Left lung (tissue), 10 donors: ENCODE measurements around the gene CDH22. TPM values are rescaled to one million over a fixed set of nuclear protein-coding genes. Genes with fewer than 3 reads are reported as not detected.

Experiments
- ATAC-seq: fragments of 200-7000 bp; cut with Tn5 transposase; one replicate; pipeline ENCODE4 v1.9.1; 2020; ENCODE audit warnings: moderate library complexity
- DNase-seq, 4 donors: peaks; one replicate each; pipeline ENCODE4 v3.0.0-alpha.2; 2013 to 2020
- H3K27ac ChIP-seq, 2 donors: fragments of 200-600 bp; sonication (generic) in 1 of 2; one replicate each; pipeline versions ENCODE4 v1.5.0 to v1.8.0; 2020 to 2021
- H3K27me3 ChIP-seq, 2 donors: fragments of 200-600 bp; sonication (generic) in 1 of 2; one replicate each; pipeline versions ENCODE4 v1.5.0 to v1.8.0; 2020 to 2021
- H3K36me3 ChIP-seq, 2 donors: fragments of 200-600 bp; sonication (generic) in 1 of 2; one replicate each; pipeline versions ENCODE4 v1.5.0 to v1.8.0; 2020 to 2021
- H3K4me1 ChIP-seq, 2 donors: fragments of 200-600 bp; one replicate each; pipeline ENCODE4 v1.8.0; 2021
- H3K4me3 ChIP-seq, 2 donors: fragments of 200-600 bp; sonication (generic) in 1 of 2; one replicate each; pipeline versions ENCODE4 v1.5.0 to v1.8.0; 2020 to 2021; ENCODE audit warnings: mild to moderate bottlenecking in 1 of 2
- H3K9me3 ChIP-seq, 2 donors: fragments of 200-600 bp; sonication (generic) in 1 of 2; one replicate each; pipeline versions ENCODE4 v1.5.0 to v1.8.0; 2020 to 2021
- intact Hi-C, 2 donors: fragments of 100-400 bp; cut with DNase I; formaldehyde crosslinking; loops; one replicate each; pipeline versions ENCODE4 v1.11.2 to v1.14.2; 2022
- polyA plus RNA-seq, 6 donors: library from polyadenylated mRNA; unstranded; fragments of 120-200 nt; gene quantifications; one replicate each; pipeline ENCODE4 v1.2.1, GENCODE V29; 2013; ENCODE audit not compliant: insufficient read length in 6 of 6
- total RNA-seq, 2 donors: library from RNA; stranded (reverse); fragmentation: NEBNext Ultra II Directional; extraction: Animal tissue kit (Norgen Biotek cat#: 25700); gene quantifications; one replicate each; pipeline ENCODE4 v1.2.1, GENCODE V29; 2021
- TF ChIP-seq, protein P1 (sequence below), 2 donors: fragments of 200-600 bp; sonication (generic) in 1 of 2; IDR thresholded peaks; one replicate each; pipeline versions ENCODE4 v1.5.0 to v1.8.0; 2021; ENCODE audit warnings: antibody characterized with exemption in 2 of 2
- donor health status: DM: no; HTN: yes; CAD: no.
- donor health status: DM: no; HTN: no; CAD: no.

CDH22 gene
- total and polyA plus RNA-seq, 8 donors = 0.06 to 0.26 (median 0.08) TPM; not detected in 2

DNA sequence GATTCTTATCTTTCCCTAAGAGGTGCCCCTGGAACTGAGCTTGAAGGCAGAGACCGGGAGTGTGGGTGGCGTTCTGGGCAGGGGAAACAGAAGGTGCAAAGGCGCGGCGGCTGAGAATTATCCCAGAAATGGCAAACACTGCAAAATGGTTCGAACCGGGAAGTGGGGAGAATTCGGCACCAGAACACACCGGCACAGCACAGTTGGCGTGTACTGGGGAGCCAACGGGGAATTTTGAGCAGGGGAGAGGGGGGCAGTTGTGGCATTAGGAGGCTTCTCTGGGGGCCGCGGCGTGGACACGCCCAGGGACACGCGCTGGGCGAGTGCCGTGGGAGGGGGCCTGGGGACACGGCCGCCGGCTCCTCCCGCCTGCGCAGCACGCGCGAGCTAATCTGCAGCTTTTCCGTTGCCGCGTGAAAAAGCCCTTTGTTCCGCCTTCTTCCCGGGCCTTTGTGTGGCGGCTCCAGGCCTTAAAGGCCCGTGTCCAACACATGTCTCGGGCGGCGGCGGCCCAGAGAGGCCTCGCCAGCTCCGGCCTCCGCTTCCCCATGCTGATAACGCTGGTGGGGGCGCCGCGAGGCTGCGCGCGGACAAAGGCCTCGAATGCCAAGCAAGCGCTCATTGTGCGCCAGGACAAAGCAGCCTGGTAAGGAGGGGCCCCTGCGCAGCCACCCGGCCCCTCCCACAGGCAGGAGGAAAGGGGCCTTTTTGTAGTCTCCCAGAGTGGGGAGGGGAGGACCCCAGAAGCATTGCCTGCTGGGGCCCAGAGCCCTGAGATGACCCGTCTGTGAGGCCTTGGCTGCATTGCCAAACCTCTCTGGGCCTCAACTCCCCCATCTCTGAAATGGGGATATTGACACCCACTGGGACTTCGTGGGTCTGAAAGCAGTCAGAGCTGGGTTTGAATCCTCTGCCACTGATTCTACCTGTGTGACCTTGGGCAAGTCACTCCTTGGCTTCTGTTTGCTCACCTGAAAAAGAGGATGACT is 107.4 kb downstream of the CDH22 start:
- Histone ChIP-seq H3K27ac (no peak overlapping the region), H3K9me3 (no peaks in the 10 kb centered on the region), H3K4me3 (no peak overlapping the region), H3K36me3 (no peaks in the 10 kb centered on the region), H3K4me1 (peaks cover 0 to 29% of the 10 kb centered on the region in 2 donors), H3K27me3 (peaks cover 31 to 91% of the 10 kb centered on the region in 2 donors)
- ATAC-seq (no peak), DNase-seq (no peak)
- TF ChIP-seq, protein P1, sequence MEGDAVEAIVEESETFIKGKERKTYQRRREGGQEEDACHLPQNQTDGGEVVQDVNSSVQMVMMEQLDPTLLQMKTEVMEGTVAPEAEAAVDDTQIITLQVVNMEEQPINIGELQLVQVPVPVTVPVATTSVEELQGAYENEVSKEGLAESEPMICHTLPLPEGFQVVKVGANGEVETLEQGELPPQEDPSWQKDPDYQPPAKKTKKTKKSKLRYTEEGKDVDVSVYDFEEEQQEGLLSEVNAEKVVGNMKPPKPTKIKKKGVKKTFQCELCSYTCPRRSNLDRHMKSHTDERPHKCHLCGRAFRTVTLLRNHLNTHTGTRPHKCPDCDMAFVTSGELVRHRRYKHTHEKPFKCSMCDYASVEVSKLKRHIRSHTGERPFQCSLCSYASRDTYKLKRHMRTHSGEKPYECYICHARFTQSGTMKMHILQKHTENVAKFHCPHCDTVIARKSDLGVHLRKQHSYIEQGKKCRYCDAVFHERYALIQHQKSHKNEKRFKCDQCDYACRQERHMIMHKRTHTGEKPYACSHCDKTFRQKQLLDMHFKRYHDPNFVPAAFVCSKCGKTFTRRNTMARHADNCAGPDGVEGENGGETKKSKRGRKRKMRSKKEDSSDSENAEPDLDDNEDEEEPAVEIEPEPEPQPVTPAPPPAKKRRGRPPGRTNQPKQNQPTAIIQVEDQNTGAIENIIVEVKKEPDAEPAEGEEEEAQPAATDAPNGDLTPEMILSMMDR (IDR thresholded peaks at IDR 0.05) = no peak
- intact Hi-C loops = no loop called here

DNA sequence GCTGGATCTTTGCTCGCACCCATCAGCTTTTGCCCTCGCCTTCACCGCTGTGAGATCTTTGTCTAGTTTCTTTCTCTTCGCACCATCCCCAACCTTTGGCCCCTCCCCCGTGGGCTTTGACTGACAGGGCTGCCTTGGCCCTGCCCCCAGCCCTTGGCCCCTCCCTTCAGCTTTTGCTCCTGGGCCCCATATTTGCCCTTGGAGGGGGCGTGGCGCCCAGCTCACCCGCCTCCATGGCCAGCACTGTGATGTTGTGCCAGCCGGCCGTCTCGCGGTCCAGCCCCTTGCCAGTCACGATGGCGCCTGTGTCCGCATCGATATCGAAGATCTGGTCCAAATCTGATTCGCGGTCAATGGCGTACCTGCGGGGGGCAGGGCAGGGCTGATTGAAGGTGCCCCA is 109.1 kb downstream of the CDH22 start:
- ATAC-seq (no peak), DNase-seq (no peak)
- TF ChIP-seq, protein P1 (IDR thresholded peaks at IDR 0.05) = no peak
- H3K36me3 ChIP-seq = no peaks in the 10 kb centered on the region
- no peak overlapping the region for H3K27ac ChIP-seq
- no peak overlapping the region for H3K4me3 ChIP-seq
- H3K4me1 ChIP-seq = peaks cover 0 to 14% of the 10 kb centered on the region in 2 donors
- no peaks in the 10 kb centered on the region for H3K9me3 ChIP-seq
- peaks cover 31 to 98% of the 10 kb centered on the region in 2 donors for H3K27me3 ChIP-seq
- intact Hi-C loops = no loop called here

DNA sequence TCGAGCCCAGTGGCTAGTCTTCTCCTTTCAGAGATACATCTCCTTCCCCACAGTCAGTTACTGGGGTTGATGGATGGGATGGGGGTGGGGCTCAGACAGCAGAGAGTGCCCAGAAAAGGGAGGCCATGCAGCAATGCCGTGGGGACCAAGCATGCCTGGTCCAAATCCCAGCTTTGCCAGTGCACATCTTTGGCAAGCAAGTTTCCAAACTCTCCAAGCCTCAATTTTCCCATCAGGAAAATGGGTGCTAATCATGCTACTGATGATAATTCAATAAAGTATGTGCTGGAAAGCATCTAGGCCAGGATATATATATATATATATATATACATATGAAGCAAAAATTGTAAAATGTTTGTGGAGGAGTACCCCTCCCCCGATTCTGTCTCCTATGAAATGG is 111.3 kb downstream of the CDH22 start:
- Histone ChIP-seq H3K36me3 (no peaks in the 10 kb centered on the region), H3K4me1 (no peaks in the 10 kb centered on the region), H3K4me3 (no peak overlapping the region), H3K9me3 (no peaks in the 10 kb centered on the region), H3K27me3 (peaks cover 31 to 95% of the 10 kb centered on the region in 2 donors), H3K27ac (no peak overlapping the region)
- TF ChIP-seq, protein P1 (IDR thresholded peaks at IDR 0.05) = no peak
- intact Hi-C loops = no loop called here
- no peak for DNase-seq
- no peak for ATAC-seq

DNA sequence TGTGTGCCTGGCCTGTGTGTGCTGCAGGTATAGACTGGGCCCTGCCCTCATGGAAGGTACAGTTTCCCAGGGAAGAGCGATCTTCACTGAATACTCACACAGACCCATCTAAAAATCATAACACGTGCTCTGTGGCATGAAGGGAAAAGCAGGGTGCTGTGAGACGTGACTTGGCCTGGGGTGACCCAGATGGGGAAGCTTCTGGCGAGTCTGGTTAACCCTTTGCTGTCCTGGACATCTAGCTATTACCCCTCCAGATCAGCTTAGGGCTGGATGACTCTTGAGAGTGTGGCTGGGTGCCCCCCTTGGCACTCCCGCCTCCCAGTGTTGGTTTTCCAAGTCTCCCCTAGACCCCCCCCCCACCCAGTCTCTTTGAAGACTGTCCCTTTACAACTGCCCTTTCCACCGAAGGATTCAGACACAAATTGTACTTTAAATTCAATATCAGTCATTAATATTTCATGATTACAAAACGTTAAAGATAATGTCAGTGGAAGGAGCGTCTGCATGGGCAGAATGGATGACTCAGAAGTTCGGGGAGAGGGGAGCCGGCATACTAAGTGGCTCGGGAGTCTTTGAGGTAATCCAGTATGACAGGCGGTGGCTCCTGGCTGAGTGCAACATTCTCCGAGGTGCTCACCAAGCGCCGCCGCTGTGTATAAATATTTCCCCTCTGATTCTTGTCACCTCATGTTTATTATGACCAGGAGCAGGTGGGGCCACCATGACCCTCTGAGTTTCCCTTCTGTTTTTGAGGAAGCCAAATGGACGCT is 112.8 kb downstream of the CDH22 start:
- intact Hi-C loops = no loop called here
- Histone ChIP-seq H3K4me1 (no peaks in the 10 kb centered on the region), H3K27me3 (peaks cover 19 to 90% of the 10 kb centered on the region in 2 donors), H3K4me3 (no peak overlapping the region), H3K36me3 (no peaks in the 10 kb centered on the region), H3K27ac (no peak overlapping the region), H3K9me3 (no peaks in the 10 kb centered on the region)
- ATAC-seq = no peak
- DNase-seq = no peak
- TF ChIP-seq, protein P1 (IDR thresholded peaks at IDR 0.05) = no peak

DNA sequence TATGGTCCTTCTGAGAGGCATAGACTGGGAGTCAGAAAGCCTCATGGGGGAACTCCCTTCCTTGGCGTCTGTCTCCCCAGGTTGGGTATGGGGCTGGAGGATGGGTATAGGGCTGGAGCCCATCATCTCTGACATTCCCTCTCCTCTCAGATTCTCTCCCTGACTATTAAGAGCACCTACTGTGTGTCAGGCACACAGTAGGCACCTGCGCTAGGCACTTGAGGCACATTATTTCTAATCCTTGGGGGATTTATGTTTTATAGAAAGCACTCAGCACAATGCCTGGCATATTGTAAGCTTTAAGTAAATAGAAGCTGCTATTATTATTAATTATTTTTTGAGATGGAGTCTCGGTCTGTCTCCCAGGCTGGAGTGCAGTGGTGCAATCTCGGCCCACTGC is 113.9 kb downstream of the CDH22 start:
- H3K36me3 ChIP-seq = no peaks in the 10 kb centered on the region
- intact Hi-C loops = no loop called here
- peaks cover 10 to 90% of the 10 kb centered on the region in 2 donors for H3K27me3 ChIP-seq
- TF ChIP-seq, protein P1 (IDR thresholded peaks at IDR 0.05) = no peak
- no peaks in the 10 kb centered on the region for H3K4me1 ChIP-seq
- DNase-seq (no peak), ATAC-seq (no peak)
- no peak overlapping the region for H3K4me3 ChIP-seq
- no peak overlapping the region for H3K27ac ChIP-seq
- H3K9me3 ChIP-seq = no peaks in the 10 kb centered on the region
